Gastroesophageal sphincter (tissue), 3 donors: ENCODE results near the gene MARK3.

Experiments used
- CTCF ChIP-seq, 4 experiments: fragments of 200-600 bp in 2 of 4; fragments of 450-650 bp in 2 of 4; sonication (generic) in 1 of 4; IDR thresholded peaks; one replicate each; pipeline ENCODE4 v1.5.1; 2017 to 2019; ENCODE audit warnings: antibody characterized with exemption in 4 of 4, mild to moderate bottlenecking in 2 of 4, moderate library complexity in 2 of 4
- POLR2A ChIP-seq, 2 donors: fragments of 450-650 bp; IDR thresholded peaks; one replicate each; pipeline ENCODE4 v1.6.1; 2017; ENCODE audit warnings: antibody characterized with exemption in 2 of 2, mild to moderate bottlenecking in 2 of 2, moderate library complexity in 1 of 2
- POLR2AphosphoS5 ChIP-seq: sonication (generic); formaldehyde crosslinking; IDR thresholded peaks from one replicate; pipeline ENCODE4 v1.6.1; 2017; ENCODE audit warnings: antibody characterized with exemption

GRCh38 chr14:103495854-103496253, 110.6 kb downstream of the MARK3 start:
- TF ChIP-seq CTCF (IDR thresholded peaks at IDR 0.05) (no peak), POLR2A (IDR thresholded peaks at IDR 0.05) (no peak), POLR2AphosphoS5 (no peak)
